HG02973 (cell line): Measurements from ENCODE around the gene RIN3.

ENCODE experiments used
- ATAC-seq: cut with Tn5 transposase; IDR thresholded peaks from one replicate; pipeline ENCODE4 v1.9.1; 2021; ENCODE audit warnings: moderate library complexity; ENCODE audit not compliant: unreplicated experiment

The RIN3 gene

GRCh38 chr14:92568621-92569479, 55.3 kb downstream of the RIN3 start:
- peak; percentile 71 for ATAC-seq

- ATAC-seq = no peak
Observed at GRCh38 chr14:92570674-92571262, 57.2 kb downstream of the RIN3 start.

GRCh38 chr14:92572050-92572449, 58.5 kb downstream of the RIN3 start:
- ATAC-seq = no peak

GRCh38 chr14:92573761-92574498, 60.3 kb downstream of the RIN3 start:
- no peak for ATAC-seq

- no peak for ATAC-seq
Observed at GRCh38 chr14:92575061-92575747, 61.6 kb downstream of the RIN3 start.

GRCh38 chr14:92575748-92576303, 62.2 kb downstream of the RIN3 start:
- ATAC-seq = no peak

GRCh38 chr14:92577321-92577742, 63.8 kb downstream of the RIN3 start:
- peak; percentile 64 for ATAC-seq

- ATAC-seq = no peak
Observed at GRCh38 chr14:92578511-92578910, 64.9 kb downstream of the RIN3 start.

GRCh38 chr14:92579244-92579936, 65.8 kb downstream of the RIN3 start:
- ATAC-seq = no peak

- no peak for ATAC-seq
Observed at GRCh38 chr14:92581206-92581605, 67.6 kb downstream of the RIN3 start.

GRCh38 chr14:92581966-92582566, 68.5 kb downstream of the RIN3 start:
- ATAC-seq = no peak

GRCh38 chr14:92582706-92583452, 69.3 kb downstream of the RIN3 start:
- ATAC-seq = peak; percentile 65

- no peak for ATAC-seq
Observed at GRCh38 chr14:92584220-92584619, 70.6 kb downstream of the RIN3 start.

- ATAC-seq = no peak
Observed at GRCh38 chr14:92584816-92585215, 71.2 kb downstream of the RIN3 start.

- no peak for ATAC-seq
Observed at GRCh38 chr14:92585981-92586937, 72.7 kb downstream of the RIN3 start.

- ATAC-seq = no peak
Observed at GRCh38 chr14:92586963-92587699, 73.5 kb downstream of the RIN3 start.

- no peak for ATAC-seq
Observed at GRCh38 chr14:92587700-92588085, 74.1 kb downstream of the RIN3 start.
